Activated T-helper 1 cell treated with Interleukin-2 at 50 U/mL for 16 hours (primary cell): ENCODE results near the gene KCNH5.

Source experiments
- DNase-seq: peaks from one replicate; pipeline ENCODE4 v3.0.0-alpha.2; 2020; ENCODE audit warnings: low read depth

Gene KCNH5

GRCh38 chr14:62739647-62740046 is 305.6 kb downstream of the KCNH5 start:
- no peak for DNase-seq

- no peak for DNase-seq
These were observed 308.9 kb downstream of the KCNH5 start for GRCh38 chr14:62736048-62737043.

- no peak for DNase-seq
These were observed 310.4 kb downstream of the KCNH5 start for GRCh38 chr14:62734831-62735230.

- no peak for DNase-seq
These were observed 322.9 kb downstream of the KCNH5 start for GRCh38 chr14:62722406-62722805.

- no peak for DNase-seq
These were observed 326.6 kb downstream of the KCNH5 start for GRCh38 chr14:62718629-62719028.

GRCh38 chr14:62711351-62712023 is 333.8 kb downstream of the KCNH5 start:
- DNase-seq: no peak

GRCh38 chr14:62710811-62711210 is 334.4 kb downstream of the KCNH5 start:
- no peak for DNase-seq

GRCh38 chr14:62709773-62710172 is 335.5 kb downstream of the KCNH5 start:
- DNase-seq: no peak

GRCh38 chr14:62706217-62706616 is 339.0 kb downstream of the KCNH5 start:
- no peak for DNase-seq

- no peak for DNase-seq
These were observed 347.8 kb downstream of the KCNH5 start for GRCh38 chr14:62697461-62697860.

GRCh38 chr14:62696929-62697328 is 348.3 kb downstream of the KCNH5 start:
- no peak for DNase-seq

- DNase-seq: no peak
These were observed 348.8 kb downstream of the KCNH5 start for GRCh38 chr14:62696331-62696924.

- DNase-seq: no peak
These were observed 351.2 kb downstream of the KCNH5 start for GRCh38 chr14:62694075-62694474.

- no peak for DNase-seq
These were observed 352.7 kb downstream of the KCNH5 start for GRCh38 chr14:62692490-62693106.

- DNase-seq: no peak
These were observed 353.4 kb downstream of the KCNH5 start for GRCh38 chr14:62691647-62692489.

- DNase-seq: no peak
These were observed 355.5 kb downstream of the KCNH5 start for GRCh38 chr14:62689733-62690132.

GRCh38 chr14:62687818-62688217 is 357.4 kb downstream of the KCNH5 start:
- DNase-seq: no peak

GRCh38 chr14:62684376-62684775 is 360.9 kb downstream of the KCNH5 start:
- no peak for DNase-seq

- DNase-seq: no peak
These were observed 363.1 kb downstream of the KCNH5 start for GRCh38 chr14:62682208-62682607.

GRCh38 chr14:62674563-62675237 is 370.6 kb downstream of the KCNH5 start:
- no peak for DNase-seq
